Kidney (tissue), 22 donors: ENCODE measurements around the gene TMEM38B. TPM values are rescaled to one million over a fixed set of nuclear protein-coding genes. Genes with fewer than 3 reads are reported as not detected.

Experiments
- DNase-seq, 5 donors: peaks; one replicate each; pipeline ENCODE4 v3.0.0-alpha.2; 2013 to 2020
- FAIRE-seq: peaks from 2 replicates; lab custom pipeline; 2012; peaks lifted over from hg19 to GRCh38; lab: Jason Lieb, UNC
- H3K27ac ChIP-seq, 2 donors: one replicate each; pipeline ENCODE4 v1.7.0; 2013; ENCODE audit warnings: low read depth in 2 of 2, low read length in 2 of 2, inconsistent platforms in 1 of 2
- H3K27me3 ChIP-seq: one replicate; pipeline ENCODE4 v1.7.1; 2013; ENCODE audit warnings: low read length, inconsistent platforms; ENCODE audit not compliant: control insufficient read depth, insufficient read depth
- H3K36me3 ChIP-seq, 3 donors: one replicate each; pipeline versions ENCODE4 v1.7.0 to v1.7.1; 2013; ENCODE audit warnings: low read length in 3 of 3, control low read depth in 1 of 3, inconsistent platforms in 1 of 3; ENCODE audit not compliant: insufficient read depth in 3 of 3, control insufficient read depth in 2 of 3
- H3K4me1 ChIP-seq, 3 donors: one replicate each; pipeline versions ENCODE4 v1.7.0 to v1.7.1; 2013; ENCODE audit warnings: low read length in 3 of 3, inconsistent platforms in 1 of 3, low read depth in 1 of 3; ENCODE audit not compliant: control insufficient read depth in 2 of 3, insufficient read depth in 2 of 3
- H3K4me3 ChIP-seq, 3 donors: one replicate each; pipeline versions ENCODE4 v1.7.0 to v1.8.1; 2013; ENCODE audit warnings: low read length in 3 of 3, control low read depth in 1 of 3, inconsistent platforms in 1 of 3
- H3K9ac ChIP-seq, 3 donors: one replicate each; pipeline versions ENCODE4 v1.7.0 to v1.7.1; 2013; ENCODE audit warnings: low read length in 3 of 3, control low read depth in 1 of 3, inconsistent platforms in 1 of 3
- H3K9me3 ChIP-seq, 3 donors: one replicate each; pipeline versions ENCODE4 v1.7.0 to v1.7.1; 2013; ENCODE audit warnings: low read length in 3 of 3, control low read depth in 1 of 3, inconsistent platforms in 1 of 3; ENCODE audit not compliant: control insufficient read depth in 2 of 3, insufficient read depth in 1 of 3
- intact Hi-C: fragments of 100-400 bp; cut with DNase I; formaldehyde crosslinking; loops from one replicate; pipeline ENCODE4 v1.11.1; 2022
- long read RNA-seq, 10 donors: library from polyadenylated mRNA in 1 of 10; unstranded in 1 of 10; transcript quantifications; one replicate each; pipeline ENCODE4 v2.0.0 and lab custom pipeline, GENCODE V29; 2021 to 2026
- polyA plus RNA-seq: library from polyadenylated mRNA; stranded (reverse); fragments of 350-450 nt; fragmentation: Illumina TruSeq; extraction: RNeasy Lipid Tissue Mini Kit (QIAGEN cat#74804); gene quantifications from one replicate; pipeline ENCODE4 v1.2.3, GENCODE V29; 2014; ENCODE audit warnings: low read depth, low replicate concordance; ENCODE audit not compliant: insufficient read depth
- total RNA-seq: library from RNA; stranded (reverse); fragmentation: NEBNext Ultra II Directional; extraction: Animal tissue kit (Norgen Biotek cat#: 25700); gene quantifications from one replicate; pipeline ENCODE4 v1.2.1, GENCODE V29; 2021
- TF ChIP-seq, protein P1 (sequence below): IDR thresholded peaks from 3 replicates; pipeline ENCODE4 v1.5.1; 2012; ENCODE audit warnings: mild to moderate bottlenecking, moderate library complexity, borderline replicate concordance; ENCODE audit not compliant: insufficient read depth; ENCODE audit errors: extremely low read depth
- donor health status: control.
- donor health status: control.
- donor health status: control.
- donor health status: control.
- donor health status: control.
- donor health status: DM: yes; HTN: yes; CAD: no.
- donor health status: Normal renal cell carcinoma (clear cell type).

TMEM38B gene, protein sequence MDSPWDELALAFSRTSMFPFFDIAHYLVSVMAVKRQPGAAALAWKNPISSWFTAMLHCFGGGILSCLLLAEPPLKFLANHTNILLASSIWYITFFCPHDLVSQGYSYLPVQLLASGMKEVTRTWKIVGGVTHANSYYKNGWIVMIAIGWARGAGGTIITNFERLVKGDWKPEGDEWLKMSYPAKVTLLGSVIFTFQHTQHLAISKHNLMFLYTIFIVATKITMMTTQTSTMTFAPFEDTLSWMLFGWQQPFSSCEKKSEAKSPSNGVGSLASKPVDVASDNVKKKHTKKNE
- total RNA-seq: 23.2 TPM
- 12.5 TPM for polyA plus RNA-seq
- long read RNA-seq, donor 1, transcript TMEM38B-202 (6 exons, 3,525 nt): major isoform, 10 of 10 reads
- long read RNA-seq, donor 1, partial matches to known transcripts: 0 of 10 reads
- long read RNA-seq, donor 1, other reads (novel, unspliced or antisense): 0 of 10 reads
- long read RNA-seq, donor 2, transcript TMEM38B-202 (6 exons, 3,525 nt): major isoform, 12 of 12 reads
- long read RNA-seq, donor 2, partial matches to known transcripts: 0 of 12 reads
- long read RNA-seq, donor 2, other reads (novel, unspliced or antisense): 0 of 12 reads
- long read RNA-seq, donor 3, transcript TMEM38B-202 (6 exons, 3,525 nt): major isoform, 12 of 12 reads
- long read RNA-seq, donor 3, partial matches to known transcripts: 0 of 12 reads
- long read RNA-seq, donor 3, other reads (novel, unspliced or antisense): 0 of 12 reads
- long read RNA-seq, donor 4, transcript TMEM38B-202 (6 exons, 3,525 nt): major isoform, 10 of 10 reads
- long read RNA-seq, donor 4, partial matches to known transcripts: 0 of 10 reads
- long read RNA-seq, donor 4, other reads (novel, unspliced or antisense): 0 of 10 reads
- long read RNA-seq, donor 5: 0 reads
- long read RNA-seq, donor 6, transcript TMEM38B-202 (6 exons, 3,525 nt): major isoform, 17 of 17 reads
- long read RNA-seq, donor 6, partial matches to known transcripts: 0 of 17 reads
- long read RNA-seq, donor 6, other reads (novel, unspliced or antisense): 0 of 17 reads
- long read RNA-seq, donor 7, transcript TMEM38B-202 (6 exons, 3,525 nt): major isoform, 26 of 28 reads
- long read RNA-seq, donor 7, partial matches to known transcripts: 1 of 28 reads
- long read RNA-seq, donor 7, other reads (novel, unspliced or antisense): 1 of 28 reads
- long read RNA-seq, donor 8, transcript TMEM38B-202 (6 exons, 3,525 nt): major isoform, 12 of 19 reads
- long read RNA-seq, donor 8, partial matches to known transcripts: 7 of 19 reads
- long read RNA-seq, donor 8, other reads (novel, unspliced or antisense): 0 of 19 reads
- long read RNA-seq, donor 9, transcript TMEM38B-202 (6 exons, 3,525 nt): major isoform, 7 of 7 reads
- long read RNA-seq, donor 9, partial matches to known transcripts: 0 of 7 reads
- long read RNA-seq, donor 9, other reads (novel, unspliced or antisense): 0 of 7 reads
- long read RNA-seq, donor 10, transcript TMEM38B-202 (6 exons, 3,525 nt): major isoform, 6 of 6 reads
- long read RNA-seq, donor 10, partial matches to known transcripts: 0 of 6 reads
- long read RNA-seq, donor 10, other reads (novel, unspliced or antisense): 0 of 6 reads

DNA sequence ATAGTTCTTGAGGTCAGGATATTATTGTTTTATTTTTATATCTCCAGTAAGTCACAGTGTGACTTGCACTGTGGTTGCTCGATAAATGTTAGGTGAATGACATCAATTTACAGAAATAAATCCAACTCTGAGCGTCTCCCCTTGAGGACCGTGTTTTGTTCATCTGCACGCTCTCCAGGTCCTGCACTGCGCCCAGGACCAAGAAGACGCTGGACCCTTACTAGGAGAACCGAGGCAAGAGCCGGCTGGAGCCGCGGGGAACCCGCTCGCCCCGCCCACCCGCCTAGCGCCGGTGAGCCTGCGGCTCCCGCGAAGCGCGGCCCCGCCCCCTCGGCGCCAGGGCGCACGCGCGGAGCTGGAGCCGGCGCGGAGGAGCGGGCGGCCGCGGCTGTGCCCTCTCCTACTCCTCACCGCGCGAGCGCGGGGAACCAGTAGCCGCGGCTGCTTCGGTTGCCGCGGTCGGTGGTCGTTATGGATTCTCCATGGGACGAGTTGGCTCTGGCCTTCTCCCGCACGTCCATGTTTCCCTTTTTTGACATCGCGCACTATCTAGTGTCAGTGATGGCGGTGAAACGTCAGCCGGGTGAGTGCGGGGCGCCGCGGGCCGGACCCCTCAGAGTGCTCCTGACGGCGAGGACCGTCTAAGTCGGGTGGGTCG is at the start of gene TMEM38B:
Gene TMEM38B (plus strand): TSS at position 352 of the 658 bp plus-strand sequence. CDS start 120 bp downstream, at position 472.
- FAIRE-seq (no peak), DNase-seq (peak; percentile 87 to 95 (median 90))
- peak within 1 kb of the TSS; percentile 60 to 70 for H3K27ac ChIP-seq
- peaks cover 0 to 7% (median 5%) of the 10 kb centered on the region in 3 donors for H3K4me1 ChIP-seq
- H3K36me3 ChIP-seq: no peaks in the 10 kb centered on the region
- H3K4me3 ChIP-seq: peak within 1 kb of the TSS; percentile 79 to 91 (median 89)
- intact Hi-C loops: no loop called here
- peaks cover 7% of the 10 kb centered on the region for H3K27me3 ChIP-seq
- H3K9ac ChIP-seq: peak within 1 kb of the TSS; percentile 68 to 91 (median 80)
- no peaks in the 10 kb centered on the region for H3K9me3 ChIP-seq
- TF ChIP-seq, protein P1, sequence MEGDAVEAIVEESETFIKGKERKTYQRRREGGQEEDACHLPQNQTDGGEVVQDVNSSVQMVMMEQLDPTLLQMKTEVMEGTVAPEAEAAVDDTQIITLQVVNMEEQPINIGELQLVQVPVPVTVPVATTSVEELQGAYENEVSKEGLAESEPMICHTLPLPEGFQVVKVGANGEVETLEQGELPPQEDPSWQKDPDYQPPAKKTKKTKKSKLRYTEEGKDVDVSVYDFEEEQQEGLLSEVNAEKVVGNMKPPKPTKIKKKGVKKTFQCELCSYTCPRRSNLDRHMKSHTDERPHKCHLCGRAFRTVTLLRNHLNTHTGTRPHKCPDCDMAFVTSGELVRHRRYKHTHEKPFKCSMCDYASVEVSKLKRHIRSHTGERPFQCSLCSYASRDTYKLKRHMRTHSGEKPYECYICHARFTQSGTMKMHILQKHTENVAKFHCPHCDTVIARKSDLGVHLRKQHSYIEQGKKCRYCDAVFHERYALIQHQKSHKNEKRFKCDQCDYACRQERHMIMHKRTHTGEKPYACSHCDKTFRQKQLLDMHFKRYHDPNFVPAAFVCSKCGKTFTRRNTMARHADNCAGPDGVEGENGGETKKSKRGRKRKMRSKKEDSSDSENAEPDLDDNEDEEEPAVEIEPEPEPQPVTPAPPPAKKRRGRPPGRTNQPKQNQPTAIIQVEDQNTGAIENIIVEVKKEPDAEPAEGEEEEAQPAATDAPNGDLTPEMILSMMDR: no peak

DNA sequence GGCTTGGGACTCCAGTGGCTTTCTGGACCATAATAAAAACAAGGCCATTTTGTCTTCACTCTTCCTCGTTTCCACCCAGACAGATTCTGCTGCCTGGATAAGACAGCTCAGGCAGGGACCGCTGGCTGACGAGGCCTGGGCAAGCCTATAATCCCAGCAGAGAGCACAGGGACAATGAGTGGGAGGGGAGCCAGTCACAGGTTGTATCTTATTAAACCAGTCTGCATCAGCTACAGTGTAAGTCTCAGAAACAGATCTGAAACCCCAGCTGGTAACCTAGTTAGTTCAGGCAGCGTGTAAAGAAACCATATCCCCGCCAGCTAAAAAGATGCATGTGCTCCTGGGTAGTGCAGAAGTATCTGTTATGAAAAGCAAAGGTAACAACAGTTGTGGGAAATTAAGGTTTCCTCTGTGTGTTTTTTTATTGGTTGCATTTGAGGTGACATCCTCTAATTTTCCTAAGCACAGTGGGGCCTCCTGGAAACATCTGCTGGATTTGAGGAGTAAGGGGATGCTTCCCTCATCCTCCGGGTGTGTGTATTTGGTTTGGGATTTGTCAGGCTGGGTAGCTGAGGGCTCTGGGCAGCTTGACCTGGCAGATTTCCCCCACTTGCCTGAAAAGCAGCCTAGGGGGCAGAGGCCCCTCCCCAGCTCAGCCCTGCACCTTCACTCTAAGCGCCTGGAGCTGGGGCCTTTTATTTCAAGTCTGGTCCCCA is 47.3 kb upstream of the TMEM38B start:
- TF ChIP-seq, protein P1: no peak
- Histone ChIP-seq H3K27me3 (no peaks in the 10 kb centered on the region), H3K36me3 (no peaks in the 10 kb centered on the region), H3K9ac (no peak overlapping the region), H3K9me3 (peaks cover 0 to 3% (median 0%) of the 10 kb centered on the region in 3 donors), H3K27ac (no peak overlapping the region), H3K4me1 (no peaks in the 10 kb centered on the region), H3K4me3 (no peak overlapping the region)
- DNase-seq (no peak), FAIRE-seq (no peak)
- intact Hi-C loops: no loop called here
